ENCODE data around the gene SNW1.

The SNW1 gene

GRCh38 chr14:77681196-77682157, 79.5 kb downstream of the SNW1 start:
- no peak for TF ChIP-seq CTCF (conservative IDR thresholded peaks at IDR 0.05; ENCODE audit: low read length)
- no peak overlapping the region for H3K4me3 ChIP-seq (ENCODE audit: low read length)
- DNase-seq (ENCODE audit: low read depth): peak; percentile 37

GRCh38 chr14:77674931-77675330, 86.0 kb downstream of the SNW1 start:
- no peak overlapping the region for H3K4me3 ChIP-seq (ENCODE audit: low read length)
- TF ChIP-seq CTCF (conservative IDR thresholded peaks at IDR 0.05; ENCODE audit: low read length): no peak
- no peak for DNase-seq (ENCODE audit: low read depth)

GRCh38 chr14:77673193-77673592, 87.8 kb downstream of the SNW1 start:
- no peak overlapping the region for H3K4me3 ChIP-seq (ENCODE audit: low read length)
- no peak for DNase-seq (ENCODE audit: low read depth)
- no peak for TF ChIP-seq CTCF (conservative IDR thresholded peaks at IDR 0.05; ENCODE audit: low read length)

Measured in AG10803 (cell line).